Measurements from ENCODE around the gene MTMR6. TPM values are rescaled to one million over a fixed set of nuclear protein-coding genes. Genes with fewer than 3 reads are reported as not detected.

MTMR6 gene
- total RNA-seq, 1 donor from 2014 or later = 27.6 TPM

DNA sequence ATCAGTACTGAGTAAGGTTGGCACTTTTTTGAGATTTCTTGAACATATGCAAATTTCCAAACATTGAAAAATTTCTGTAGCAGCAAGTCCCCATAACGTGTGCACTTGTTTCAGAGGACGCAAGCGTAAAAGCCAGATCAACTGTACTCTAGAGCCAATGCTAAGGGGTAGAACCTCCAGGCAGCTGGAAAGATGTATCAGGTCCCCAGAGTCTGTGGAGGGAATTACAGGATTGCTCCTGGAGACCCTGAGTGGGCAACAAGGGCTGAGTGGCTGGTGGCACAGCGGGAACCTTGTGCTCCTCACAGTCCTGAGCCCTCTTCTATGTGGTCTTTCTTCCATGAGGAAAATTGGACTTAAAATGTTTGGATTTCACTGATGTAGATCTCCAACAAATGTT, 61.3 kb downstream of the MTMR6 start:
- no peak for DNase-seq (ENCODE audit: low read depth)
- Histone ChIP-seq H3K4me3 (ENCODE audit: low read depth, low read length) (no peak overlapping the region), H3K36me3 (ENCODE audit: control insufficient read depth, insufficient read depth, low read length) (no peaks in the 10 kb centered on the region), H3K27me3 (ENCODE audit: control insufficient read depth, insufficient read depth, low read length) (peaks cover 3% of the 10 kb centered on the region)
- TF ChIP-seq, protein P1, sequence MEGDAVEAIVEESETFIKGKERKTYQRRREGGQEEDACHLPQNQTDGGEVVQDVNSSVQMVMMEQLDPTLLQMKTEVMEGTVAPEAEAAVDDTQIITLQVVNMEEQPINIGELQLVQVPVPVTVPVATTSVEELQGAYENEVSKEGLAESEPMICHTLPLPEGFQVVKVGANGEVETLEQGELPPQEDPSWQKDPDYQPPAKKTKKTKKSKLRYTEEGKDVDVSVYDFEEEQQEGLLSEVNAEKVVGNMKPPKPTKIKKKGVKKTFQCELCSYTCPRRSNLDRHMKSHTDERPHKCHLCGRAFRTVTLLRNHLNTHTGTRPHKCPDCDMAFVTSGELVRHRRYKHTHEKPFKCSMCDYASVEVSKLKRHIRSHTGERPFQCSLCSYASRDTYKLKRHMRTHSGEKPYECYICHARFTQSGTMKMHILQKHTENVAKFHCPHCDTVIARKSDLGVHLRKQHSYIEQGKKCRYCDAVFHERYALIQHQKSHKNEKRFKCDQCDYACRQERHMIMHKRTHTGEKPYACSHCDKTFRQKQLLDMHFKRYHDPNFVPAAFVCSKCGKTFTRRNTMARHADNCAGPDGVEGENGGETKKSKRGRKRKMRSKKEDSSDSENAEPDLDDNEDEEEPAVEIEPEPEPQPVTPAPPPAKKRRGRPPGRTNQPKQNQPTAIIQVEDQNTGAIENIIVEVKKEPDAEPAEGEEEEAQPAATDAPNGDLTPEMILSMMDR (IDR thresholded peaks at IDR 0.05; ENCODE audit: insufficient read depth, low read length, poor library complexity, severe bottlenecking) = no peak

GRCh38 chr13:25224151-25224550, 63.1 kb downstream of the MTMR6 start:
- TF ChIP-seq, protein P1 (IDR thresholded peaks at IDR 0.05; ENCODE audit: insufficient read depth, low read length, poor library complexity, severe bottlenecking) = no peak
- Histone ChIP-seq H3K27me3 (ENCODE audit: control insufficient read depth, insufficient read depth, low read length) (peaks cover 3% of the 10 kb centered on the region), H3K4me3 (ENCODE audit: low read depth, low read length) (no peak overlapping the region), H3K36me3 (ENCODE audit: control insufficient read depth, insufficient read depth, low read length) (no peaks in the 10 kb centered on the region)
- no peak for DNase-seq (ENCODE audit: low read depth)

DNA sequence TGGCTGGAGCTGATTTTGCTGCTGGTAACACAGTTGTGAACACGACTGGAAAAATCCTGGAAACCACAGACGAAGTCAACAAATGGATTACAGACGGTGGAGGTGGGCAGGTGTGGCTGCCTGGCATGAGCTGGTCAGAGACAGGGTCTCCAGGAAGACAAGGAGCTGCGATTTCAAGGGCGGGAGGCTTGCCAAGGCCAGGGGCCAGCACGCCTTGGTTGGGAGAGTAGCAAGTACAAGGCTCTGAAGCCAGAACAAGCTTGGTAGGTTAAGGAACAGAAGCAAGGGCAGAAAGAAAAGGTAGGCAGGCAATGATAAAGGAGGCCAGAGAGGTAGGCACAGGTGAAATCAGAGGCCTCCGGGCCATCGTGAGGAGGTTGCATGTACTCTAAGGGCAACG, 64.5 kb downstream of the MTMR6 start:
- no peaks in the 10 kb centered on the region for H3K36me3 ChIP-seq (ENCODE audit: control insufficient read depth, insufficient read depth, low read length)
- TF ChIP-seq, protein P1 (IDR thresholded peaks at IDR 0.05; ENCODE audit: insufficient read depth, low read length, poor library complexity, severe bottlenecking) = no peak
- no peak for DNase-seq (ENCODE audit: low read depth)
- H3K27me3 ChIP-seq (ENCODE audit: control insufficient read depth, insufficient read depth, low read length) = peaks cover 1% of the 10 kb centered on the region
- H3K4me3 ChIP-seq (ENCODE audit: low read depth, low read length) = no peak overlapping the region

DNA sequence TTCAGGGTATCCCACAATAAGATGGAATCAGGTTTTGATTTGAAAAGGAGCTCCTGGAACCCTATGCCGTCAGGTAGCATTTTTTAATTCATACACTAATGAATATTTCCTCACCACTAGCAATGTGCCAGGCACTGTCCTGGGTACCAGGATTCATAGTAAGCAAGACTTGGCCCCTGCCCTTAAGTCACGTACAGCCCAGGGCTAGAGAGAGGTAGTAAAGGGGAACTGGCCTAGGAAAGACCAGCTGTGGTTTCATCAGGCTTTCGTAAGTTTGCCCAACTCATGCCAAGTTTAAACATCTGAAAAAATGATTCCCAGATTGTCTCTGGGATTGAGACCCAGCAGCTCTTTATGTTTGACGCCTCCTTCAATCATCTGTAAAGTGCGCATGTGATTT, 69.3 kb downstream of the MTMR6 start:
- TF ChIP-seq, protein P1 (IDR thresholded peaks at IDR 0.05; ENCODE audit: insufficient read depth, low read length, poor library complexity, severe bottlenecking) = no peak
- Histone ChIP-seq H3K4me3 (ENCODE audit: low read depth, low read length) (no peak overlapping the region), H3K27me3 (ENCODE audit: control insufficient read depth, insufficient read depth, low read length) (no peaks in the 10 kb centered on the region), H3K36me3 (ENCODE audit: control insufficient read depth, insufficient read depth, low read length) (no peaks in the 10 kb centered on the region)
- no peak for DNase-seq (ENCODE audit: low read depth)

- Histone ChIP-seq H3K36me3 (ENCODE audit: control insufficient read depth, insufficient read depth, low read length) (no peaks in the 10 kb centered on the region), H3K4me3 (ENCODE audit: low read depth, low read length) (no peak overlapping the region), H3K27me3 (ENCODE audit: control insufficient read depth, insufficient read depth, low read length) (no peaks in the 10 kb centered on the region)
- DNase-seq (ENCODE audit: low read depth) = peak; percentile 83
- TF ChIP-seq, protein P1 (IDR thresholded peaks at IDR 0.05; ENCODE audit: insufficient read depth, low read length, poor library complexity, severe bottlenecking) = no peak
These were observed 70.0 kb downstream of the MTMR6 start for GRCh38 chr13:25217023-25217885.

- Histone ChIP-seq H3K27me3 (ENCODE audit: control insufficient read depth, insufficient read depth, low read length) (no peaks in the 10 kb centered on the region), H3K4me3 (ENCODE audit: low read depth, low read length) (no peak overlapping the region), H3K36me3 (ENCODE audit: control insufficient read depth, insufficient read depth, low read length) (no peaks in the 10 kb centered on the region)
- no peak for DNase-seq (ENCODE audit: low read depth)
- TF ChIP-seq, protein P1 (IDR thresholded peaks at IDR 0.05; ENCODE audit: insufficient read depth, low read length, poor library complexity, severe bottlenecking) = no peak
These were observed 72.1 kb downstream of the MTMR6 start for GRCh38 chr13:25215253-25215575.

Measured in kidney epithelial cell (primary cell).